Measurements from ENCODE around the gene FKBP2.

The FKBP2 gene

DNA sequence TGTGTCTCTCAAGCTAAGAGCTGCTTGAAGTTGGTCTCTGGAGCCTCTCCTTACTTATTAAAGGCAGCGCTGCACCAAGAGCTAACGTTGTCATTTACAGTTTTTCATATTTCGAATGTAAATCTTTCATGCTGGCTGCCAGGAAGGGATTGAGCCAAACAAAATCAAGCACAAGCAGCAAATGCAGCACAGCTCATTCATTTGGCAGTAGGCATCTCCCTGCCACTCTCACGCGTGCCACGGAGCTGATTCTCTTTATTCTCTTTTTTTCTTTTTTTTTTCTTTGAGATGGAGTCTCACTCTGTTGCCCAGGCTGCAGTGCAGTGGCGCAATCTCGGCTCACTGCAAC, 8.0 kb upstream of the FKBP2 start:
- Histone ChIP-seq H3K4me1 (ENCODE audit: control insufficient read depth, insufficient read depth, low read length) (peaks cover 12% of the 10 kb centered on the region), H3K27ac (ENCODE audit: insufficient read depth, low read depth, low read length, poor library complexity, severe bottlenecking) (no peak overlapping the region), H3K9me3 (ENCODE audit: control insufficient read depth, low read length) (no peaks in the 10 kb centered on the region), H3K4me3 (ENCODE audit: insufficient read depth, low read depth, low read length) (no peak overlapping the region), H3K27me3 (ENCODE audit: control insufficient read depth, insufficient read depth, low read length, poor library complexity, severe bottlenecking) (peaks cover 45% of the 10 kb centered on the region), H3K36me3 (ENCODE audit: control insufficient read depth, insufficient read depth, low read length) (no peaks in the 10 kb centered on the region)
- 92 to 95% methylated on average over 8 of the region's 8 CpGs for WGBS, 2 experiments

DNA sequence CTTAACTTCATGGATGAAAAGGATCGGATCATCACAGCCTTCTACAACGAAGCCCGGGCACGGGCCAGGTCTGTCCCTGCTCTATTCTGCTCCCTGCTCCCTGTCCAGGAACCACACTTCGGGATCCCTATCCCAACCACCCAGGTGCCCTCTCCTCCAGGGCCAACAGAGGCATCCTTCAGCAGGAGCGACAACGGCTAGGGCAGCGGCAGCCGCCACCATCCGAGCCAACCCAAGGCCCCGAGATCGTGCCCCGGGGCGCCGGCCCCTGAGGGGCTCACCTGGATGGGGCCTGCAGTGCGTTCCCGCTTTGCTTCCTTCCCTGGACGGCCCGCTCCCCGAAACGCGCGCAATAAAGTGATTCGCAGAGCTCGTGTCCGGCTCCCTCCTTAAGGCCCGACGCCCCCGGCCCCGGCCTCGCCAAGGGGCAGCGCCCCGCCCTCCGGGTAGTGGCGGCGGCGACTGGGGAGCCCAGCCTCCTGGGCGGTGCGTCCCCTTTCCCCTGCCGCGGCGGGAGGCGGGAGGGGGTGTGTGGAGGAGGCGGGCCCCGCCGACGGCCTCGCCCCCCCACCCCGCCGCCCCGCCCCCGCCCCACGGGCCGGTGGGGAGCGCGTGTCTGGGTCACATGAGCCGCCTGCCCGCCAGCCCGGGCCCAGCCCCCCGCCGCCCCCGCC, 6.8 kb upstream of the FKBP2 start, which contains the start of gene VEGFB:
Gene VEGFB (plus strand): TSS at position 672 of the 674 bp plus-strand sequence. CDS start 250 bp downstream, outside the sequence.
- Histone ChIP-seq H3K27me3 (ENCODE audit: control insufficient read depth, insufficient read depth, low read length, poor library complexity, severe bottlenecking) (peaks cover 45% of the 10 kb centered on the region), H3K4me1 (ENCODE audit: control insufficient read depth, insufficient read depth, low read length) (peaks cover 12% of the 10 kb centered on the region), H3K9me3 (ENCODE audit: control insufficient read depth, low read length) (no peaks in the 10 kb centered on the region), H3K36me3 (ENCODE audit: control insufficient read depth, insufficient read depth, low read length) (no peaks in the 10 kb centered on the region), H3K4me3 (ENCODE audit: insufficient read depth, low read depth, low read length) (peak within 1 kb of the TSS; percentile 47), H3K27ac (ENCODE audit: insufficient read depth, low read depth, low read length, poor library complexity, severe bottlenecking) (no peak within 1 kb of the TSS)
- WGBS, 2 experiments, result 3% methylated on average over 58 to 62 of the region's 62 CpGs

DNA sequence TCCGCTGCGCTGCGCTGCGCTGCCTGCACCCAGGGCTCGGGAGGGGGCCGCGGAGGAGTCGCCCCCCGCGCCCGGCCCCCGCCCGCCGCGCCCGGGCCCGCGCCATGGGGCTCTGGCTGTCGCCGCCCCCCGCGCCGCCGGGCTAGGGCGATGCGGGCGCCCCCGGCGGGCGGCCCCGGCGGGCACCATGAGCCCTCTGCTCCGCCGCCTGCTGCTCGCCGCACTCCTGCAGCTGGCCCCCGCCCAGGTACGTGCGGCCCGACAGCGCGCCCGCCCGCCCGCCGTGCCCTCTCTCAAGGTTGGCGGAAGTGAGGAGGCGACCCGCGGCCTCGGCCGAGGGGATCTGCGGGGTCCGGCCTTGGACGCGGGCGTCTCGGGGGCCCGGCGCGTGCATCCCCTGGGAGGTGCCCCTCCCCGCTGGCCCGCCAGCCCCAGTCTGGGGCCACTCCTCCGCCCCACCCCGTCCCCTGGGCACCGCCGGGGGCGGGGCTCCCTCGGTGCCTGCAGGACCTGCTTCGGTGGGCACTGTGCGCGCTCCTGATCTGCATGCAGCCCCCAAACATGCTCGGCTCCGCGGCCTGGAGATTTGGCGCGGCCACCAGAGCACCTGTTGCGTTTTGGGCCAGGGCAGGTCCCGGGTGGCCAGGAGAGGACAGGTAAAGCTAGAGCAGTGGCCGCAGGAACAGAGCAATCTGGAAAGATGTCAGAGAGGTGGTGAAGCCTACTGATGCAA, 6.1 kb upstream of the FKBP2 start:
- H3K36me3 ChIP-seq (ENCODE audit: control insufficient read depth, insufficient read depth, low read length), result no peaks in the 10 kb centered on the region
- H3K4me1 ChIP-seq (ENCODE audit: control insufficient read depth, insufficient read depth, low read length), result peaks cover 7% of the 10 kb centered on the region
- peaks cover 45% of the 10 kb centered on the region for H3K27me3 ChIP-seq (ENCODE audit: control insufficient read depth, insufficient read depth, low read length, poor library complexity, severe bottlenecking)
- peak overlapping the region; percentile 47 for H3K4me3 ChIP-seq (ENCODE audit: insufficient read depth, low read depth, low read length)
- no peak overlapping the region for H3K27ac ChIP-seq (ENCODE audit: insufficient read depth, low read depth, low read length, poor library complexity, severe bottlenecking)
- no peaks in the 10 kb centered on the region for H3K9me3 ChIP-seq (ENCODE audit: control insufficient read depth, low read length)
- 2% methylated on average over 80 of the region's 80 CpGs for WGBS, 2 experiments

DNA sequence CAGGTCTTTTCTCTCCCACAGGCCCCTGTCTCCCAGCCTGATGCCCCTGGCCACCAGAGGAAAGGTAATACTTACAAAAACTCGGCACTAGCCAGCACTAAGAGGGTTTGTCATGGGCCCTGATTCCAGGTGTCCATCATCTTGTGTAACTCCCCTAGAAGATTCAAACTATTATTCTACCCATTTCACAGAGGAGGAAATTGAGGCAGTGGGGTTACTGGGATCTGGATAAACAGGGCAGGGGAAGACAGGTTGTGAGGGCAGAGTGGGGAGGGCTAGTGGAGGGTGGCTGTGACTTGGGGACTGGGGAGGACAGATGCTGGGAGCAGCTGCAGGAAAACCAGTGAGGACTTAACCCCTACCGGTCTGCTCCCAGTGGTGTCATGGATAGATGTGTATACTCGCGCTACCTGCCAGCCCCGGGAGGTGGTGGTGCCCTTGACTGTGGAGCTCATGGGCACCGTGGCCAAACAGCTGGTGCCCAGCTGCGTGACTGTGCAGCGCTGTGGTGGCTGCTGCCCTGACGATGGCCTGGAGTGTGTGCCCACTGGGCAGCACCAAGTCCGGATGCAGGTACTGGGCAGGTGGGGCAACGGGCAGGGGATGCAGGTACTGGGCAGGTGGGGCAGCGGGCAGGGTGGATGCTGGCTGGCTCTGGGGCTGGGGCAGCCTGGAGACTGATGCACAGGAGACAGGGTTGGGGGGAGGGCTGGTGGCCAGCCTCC, 5.3 kb upstream of the FKBP2 start:
- WGBS, 2 experiments, result 92 to 94% methylated on average over 12 of the region's 12 CpGs
- H3K27ac ChIP-seq (ENCODE audit: insufficient read depth, low read depth, low read length, poor library complexity, severe bottlenecking), result no peak overlapping the region
- peak overlapping the region; percentile 47 for H3K4me3 ChIP-seq (ENCODE audit: insufficient read depth, low read depth, low read length)
- peaks cover 10% of the 10 kb centered on the region for H3K4me1 ChIP-seq (ENCODE audit: control insufficient read depth, insufficient read depth, low read length)
- H3K9me3 ChIP-seq (ENCODE audit: control insufficient read depth, low read length), result no peaks in the 10 kb centered on the region
- peaks cover 45% of the 10 kb centered on the region for H3K27me3 ChIP-seq (ENCODE audit: control insufficient read depth, insufficient read depth, low read length, poor library complexity, severe bottlenecking)
- no peaks in the 10 kb centered on the region for H3K36me3 ChIP-seq (ENCODE audit: control insufficient read depth, insufficient read depth, low read length)

DNA sequence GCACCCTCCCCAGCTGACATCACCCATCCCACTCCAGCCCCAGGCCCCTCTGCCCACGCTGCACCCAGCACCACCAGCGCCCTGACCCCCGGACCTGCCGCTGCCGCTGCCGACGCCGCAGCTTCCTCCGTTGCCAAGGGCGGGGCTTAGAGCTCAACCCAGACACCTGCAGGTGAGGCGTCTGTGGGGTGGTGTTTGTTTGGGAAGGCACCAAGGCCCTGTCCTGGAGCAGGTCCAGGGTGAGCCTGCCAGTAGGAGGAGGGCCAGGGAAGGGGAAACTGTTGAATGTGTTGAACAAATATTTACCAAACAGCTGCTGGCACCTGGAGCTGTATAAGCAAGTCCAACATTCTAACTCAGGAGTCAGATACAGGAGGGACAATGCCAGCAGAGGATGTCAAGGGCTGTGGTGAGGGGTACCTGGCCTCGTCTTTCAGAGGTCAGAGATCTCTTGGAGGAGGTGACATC, 3.4 kb upstream of the FKBP2 start:
- Histone ChIP-seq H3K27ac (ENCODE audit: insufficient read depth, low read depth, low read length, poor library complexity, severe bottlenecking) (no peak overlapping the region), H3K36me3 (ENCODE audit: control insufficient read depth, insufficient read depth, low read length) (no peaks in the 10 kb centered on the region), H3K4me1 (ENCODE audit: control insufficient read depth, insufficient read depth, low read length) (peaks cover 15% of the 10 kb centered on the region), H3K4me3 (ENCODE audit: insufficient read depth, low read depth, low read length) (no peak overlapping the region), H3K9me3 (ENCODE audit: control insufficient read depth, low read length) (no peaks in the 10 kb centered on the region), H3K27me3 (ENCODE audit: control insufficient read depth, insufficient read depth, low read length, poor library complexity, severe bottlenecking) (peaks cover 27% of the 10 kb centered on the region)
- WGBS, 2 experiments, result 89% methylated on average over 12 of the region's 12 CpGs

DNA sequence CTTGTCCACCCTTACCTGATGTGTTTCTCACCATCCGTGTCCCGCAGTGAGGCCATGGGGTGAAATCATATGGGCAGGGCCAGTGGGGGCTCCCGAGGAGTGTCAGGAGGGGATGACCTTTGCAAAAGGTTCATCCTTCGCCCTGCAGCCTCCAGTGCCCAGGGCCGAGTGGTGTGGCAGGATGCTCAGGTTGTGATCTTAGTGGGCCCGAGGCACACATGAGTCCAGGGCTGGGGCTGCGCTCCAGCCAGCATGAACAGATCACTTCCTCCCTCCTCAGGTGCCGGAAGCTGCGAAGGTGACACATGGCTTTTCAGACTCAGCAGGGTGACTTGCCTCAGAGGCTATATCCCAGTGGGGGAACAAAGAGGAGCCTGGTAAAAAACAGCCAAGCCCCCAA, 2.8 kb upstream of the FKBP2 start:
- Histone ChIP-seq H3K36me3 (ENCODE audit: control insufficient read depth, insufficient read depth, low read length) (no peaks in the 10 kb centered on the region), H3K4me3 (ENCODE audit: insufficient read depth, low read depth, low read length) (no peak overlapping the region), H3K27me3 (ENCODE audit: control insufficient read depth, insufficient read depth, low read length, poor library complexity, severe bottlenecking) (peaks cover 22% of the 10 kb centered on the region), H3K4me1 (ENCODE audit: control insufficient read depth, insufficient read depth, low read length) (peaks cover 15% of the 10 kb centered on the region), H3K27ac (ENCODE audit: insufficient read depth, low read depth, low read length, poor library complexity, severe bottlenecking) (no peak overlapping the region), H3K9me3 (ENCODE audit: control insufficient read depth, low read length) (no peaks in the 10 kb centered on the region)
- WGBS, 2 experiments, result 91 to 92% methylated on average over 9 of the region's 9 CpGs

DNA sequence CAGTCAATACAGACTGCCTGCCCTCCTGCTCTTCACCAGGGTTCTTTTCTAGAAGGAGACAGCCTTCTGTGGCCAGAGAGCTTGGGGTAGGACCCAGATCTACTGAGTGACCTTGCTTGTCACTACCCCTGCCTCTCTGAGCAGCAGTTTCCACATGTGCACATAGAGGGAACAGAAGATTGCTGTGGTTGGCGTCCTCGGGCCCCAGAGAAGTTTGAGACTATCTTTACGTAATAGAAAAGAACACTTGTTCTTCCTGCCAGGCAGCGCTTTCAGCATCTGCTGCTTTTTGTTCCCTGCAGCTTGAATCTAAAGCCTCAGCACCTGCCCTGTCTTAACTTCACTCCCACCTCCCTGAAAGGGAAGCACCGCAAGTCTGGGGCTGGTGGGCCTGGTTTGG, 1.9 kb upstream of the FKBP2 start:
- peaks cover 5% of the 10 kb centered on the region for H3K36me3 ChIP-seq (ENCODE audit: control insufficient read depth, insufficient read depth, low read length)
- no peak overlapping the region for H3K4me3 ChIP-seq (ENCODE audit: insufficient read depth, low read depth, low read length)
- peaks cover 13% of the 10 kb centered on the region for H3K27me3 ChIP-seq (ENCODE audit: control insufficient read depth, insufficient read depth, low read length, poor library complexity, severe bottlenecking)
- H3K27ac ChIP-seq (ENCODE audit: insufficient read depth, low read depth, low read length, poor library complexity, severe bottlenecking), result no peak overlapping the region
- H3K9me3 ChIP-seq (ENCODE audit: control insufficient read depth, low read length), result no peaks in the 10 kb centered on the region
- WGBS, 2 experiments, result 94 to 95% methylated on average over 5 of the region's 5 CpGs
- H3K4me1 ChIP-seq (ENCODE audit: control insufficient read depth, insufficient read depth, low read length), result peaks cover 10% of the 10 kb centered on the region

DNA sequence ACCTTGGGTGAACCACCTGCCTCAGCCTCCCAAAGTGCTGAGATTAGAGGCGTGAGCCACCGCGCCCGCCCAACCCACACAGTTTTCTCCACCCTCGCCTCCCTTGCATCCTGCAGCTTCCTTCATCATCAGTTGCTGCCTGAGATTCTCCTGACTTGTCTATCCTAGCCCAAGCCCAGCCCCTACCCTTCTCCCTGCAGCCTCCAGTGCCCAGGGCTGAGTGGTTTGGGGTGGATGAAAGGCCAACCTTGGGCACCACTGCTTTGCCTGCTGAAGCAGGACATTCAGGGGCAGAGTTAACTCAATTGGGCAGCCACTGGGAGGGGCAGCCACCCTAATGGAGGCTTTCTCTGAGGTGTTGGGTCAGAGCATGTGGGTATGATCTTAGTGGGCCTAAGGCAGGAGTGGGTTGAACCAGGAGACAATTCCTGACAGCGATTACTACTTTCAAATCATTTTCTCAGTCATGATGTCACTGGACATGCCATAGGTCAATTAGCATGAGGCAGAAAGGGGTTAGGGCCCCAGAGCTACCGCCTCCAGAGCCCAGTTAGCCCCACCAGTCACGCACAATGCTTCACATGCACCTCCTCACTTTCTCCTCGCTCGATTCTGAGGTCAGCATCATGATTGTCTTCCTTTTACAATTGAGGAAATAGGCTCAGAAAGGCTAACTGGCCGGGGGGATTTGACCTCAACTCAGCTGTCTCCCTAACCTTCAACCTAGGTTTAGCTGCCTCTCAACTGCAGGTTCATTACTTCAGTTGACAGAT, 1.0 kb upstream of the FKBP2 start:
- Histone ChIP-seq H3K27me3 (ENCODE audit: control insufficient read depth, insufficient read depth, low read length, poor library complexity, severe bottlenecking) (peaks cover 8% of the 10 kb centered on the region), H3K4me1 (ENCODE audit: control insufficient read depth, insufficient read depth, low read length) (peaks cover 11% of the 10 kb centered on the region), H3K27ac (ENCODE audit: insufficient read depth, low read depth, low read length, poor library complexity, severe bottlenecking) (no peak overlapping the region), H3K9me3 (ENCODE audit: control insufficient read depth, low read length) (no peaks in the 10 kb centered on the region), H3K4me3 (ENCODE audit: insufficient read depth, low read depth, low read length) (peak overlapping the region; percentile 88), H3K36me3 (ENCODE audit: control insufficient read depth, insufficient read depth, low read length) (peaks cover 5% of the 10 kb centered on the region)
- WGBS, 2 experiments, result 91% methylated on average over 11 of the region's 11 CpGs

DNA sequence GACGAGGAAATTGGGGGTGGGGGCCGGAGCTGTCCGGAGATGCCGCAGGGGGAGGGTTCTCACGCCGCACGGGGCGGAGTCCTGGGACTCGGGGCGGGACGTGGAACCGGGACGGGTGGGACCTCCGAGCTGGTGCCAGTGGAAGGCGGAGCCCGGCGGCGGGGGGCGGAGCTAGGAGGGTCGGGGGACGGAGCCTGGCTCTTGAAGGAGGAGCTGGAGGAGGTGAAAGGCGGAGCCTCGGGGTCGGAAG, 271 bp downstream of the FKBP2 start:
- Histone ChIP-seq H3K4me1 (ENCODE audit: control insufficient read depth, insufficient read depth, low read length) (peaks cover 22% of the 10 kb centered on the region), H3K36me3 (ENCODE audit: control insufficient read depth, insufficient read depth, low read length) (peaks cover 5% of the 10 kb centered on the region), H3K4me3 (ENCODE audit: insufficient read depth, low read depth, low read length) (peak overlapping the region; percentile 88), H3K9me3 (ENCODE audit: control insufficient read depth, low read length) (no peaks in the 10 kb centered on the region), H3K27ac (ENCODE audit: insufficient read depth, low read depth, low read length, poor library complexity, severe bottlenecking) (peak overlapping the region; percentile 90), H3K27me3 (ENCODE audit: control insufficient read depth, insufficient read depth, low read length, poor library complexity, severe bottlenecking) (no peaks in the 10 kb centered on the region)
- 1% methylated on average over 24 of the region's 24 CpGs for WGBS, 2 experiments
